Activated CD8-positive, alpha-beta memory T cell treated with anti-CD3 and anti-CD28 coated beads, Interleukin-2, amount 50 U/mL, for 24 hours (primary cell): ENCODE results near the gene MRC2.

ENCODE experiments used
- DNase-seq: peaks from one replicate; pipeline ENCODE4 v3.0.0-alpha.2; 2020; ENCODE audit errors: extremely low read depth

The MRC2 gene

DNA sequence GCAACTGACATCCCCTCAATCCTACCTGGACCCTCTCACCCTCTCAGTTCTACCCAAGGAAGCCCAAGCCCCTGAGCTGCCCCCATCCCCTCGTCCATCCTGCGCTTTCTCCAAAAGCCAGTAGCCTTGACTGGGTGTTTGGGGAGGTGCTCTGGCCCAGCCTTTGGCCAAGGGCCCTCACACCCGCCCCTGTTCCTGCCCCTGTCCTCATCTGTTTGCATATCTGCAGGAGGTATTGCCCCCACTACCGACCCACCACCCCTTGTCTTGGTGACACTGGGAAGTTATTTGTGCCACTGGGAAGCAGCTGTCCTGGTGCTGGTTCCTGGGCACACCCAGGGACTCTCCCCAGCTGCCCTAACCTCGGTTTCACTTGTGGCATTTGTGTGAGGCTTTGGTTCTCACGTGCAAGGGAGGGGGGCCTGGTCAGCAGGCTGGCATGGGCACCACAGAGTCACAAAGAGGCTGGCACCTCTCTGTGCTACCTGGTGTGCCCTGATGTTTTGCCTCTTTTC is 75.3 kb downstream of the MRC2 start:
- no peak for DNase-seq

DNA sequence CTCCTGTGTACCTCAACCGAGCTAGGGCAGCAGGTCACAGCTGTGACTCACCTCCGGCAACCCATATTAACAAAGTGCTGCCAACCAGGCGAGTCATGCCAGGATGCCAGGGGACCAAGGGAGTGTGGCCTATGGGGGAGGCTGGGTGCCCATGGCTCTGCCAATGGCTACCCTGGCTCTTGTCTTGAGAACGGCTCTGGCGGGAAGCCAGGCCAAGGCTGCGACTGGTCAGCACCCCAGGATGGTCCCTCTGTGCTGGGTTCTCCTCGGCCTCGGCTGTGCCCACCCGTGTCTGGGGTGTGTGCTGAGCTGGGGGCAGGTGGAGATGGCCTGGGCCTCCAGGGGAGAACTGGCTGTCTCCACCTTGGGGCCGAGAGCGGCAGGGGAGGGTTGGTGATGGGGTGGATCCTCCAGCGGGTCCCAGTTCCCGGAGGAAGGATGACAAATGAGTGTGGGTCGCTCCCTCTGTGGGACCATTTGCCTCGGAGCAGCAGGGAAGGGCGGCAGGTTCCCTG is 75.8 kb downstream of the MRC2 start:
- DNase-seq, result no peak

DNA sequence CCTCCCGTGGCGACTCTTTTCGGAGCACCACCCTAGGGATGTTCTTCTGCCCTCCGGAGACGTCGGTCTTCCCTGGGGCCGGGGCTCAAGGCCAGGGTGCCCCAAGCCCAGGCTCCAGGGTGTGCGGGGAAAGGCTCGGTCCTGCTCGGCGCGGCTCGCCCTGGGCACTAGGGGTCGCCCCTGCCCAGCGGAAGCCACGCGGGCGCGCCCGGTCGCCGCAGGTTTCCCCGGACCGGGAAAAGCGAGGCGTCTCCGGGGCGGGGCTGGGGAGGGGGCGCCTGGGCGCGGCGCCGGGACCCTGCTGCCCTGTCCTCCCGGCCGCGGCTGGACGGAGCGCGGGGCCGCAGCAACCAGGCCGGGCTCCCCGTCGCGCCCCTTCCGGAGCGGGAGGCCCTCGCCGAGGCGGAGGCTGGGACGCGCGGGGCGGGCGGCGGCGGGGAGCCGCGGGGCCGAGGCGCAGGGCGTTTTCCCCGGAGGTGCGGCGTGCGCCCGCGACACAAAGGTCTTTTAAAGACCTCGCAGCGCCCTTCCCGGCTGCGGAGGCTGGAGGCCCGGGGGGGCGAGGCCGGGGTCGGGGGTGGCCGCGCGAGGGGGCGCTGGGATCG is 76.4 kb downstream of the MRC2 start:
- no peak for DNase-seq

- DNase-seq, result no peak
Measured at GRCh38 chr17:62704381-62704971, 77.0 kb downstream of the MRC2 start.

GRCh38 chr17:62705156-62705777 is 77.8 kb downstream of the MRC2 start:
- DNase-seq, result no peak

- no peak for DNase-seq
Measured at GRCh38 chr17:62705778-62706597, 78.5 kb downstream of the MRC2 start.

- DNase-seq, result no peak
Measured at GRCh38 chr17:62706598-62707424, 79.3 kb downstream of the MRC2 start.

DNA sequence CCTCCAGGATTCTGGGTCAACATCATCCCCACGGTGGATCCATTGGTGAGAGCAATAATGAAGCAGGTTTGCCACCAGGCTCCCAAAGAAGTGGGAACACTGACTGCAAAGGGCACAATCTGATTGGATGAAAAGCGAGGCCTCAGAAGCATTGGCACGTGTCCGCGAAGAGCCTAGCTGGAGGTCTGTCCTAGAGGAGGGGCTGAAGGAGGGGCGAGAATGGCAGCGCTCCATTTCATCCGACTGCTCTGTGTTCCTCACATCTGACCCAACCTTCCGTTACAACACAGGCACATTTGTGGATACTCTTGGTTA is 79.9 kb downstream of the MRC2 start:
- no peak for DNase-seq

- DNase-seq, result no peak
Measured at GRCh38 chr17:62708587-62708986, 81.1 kb downstream of the MRC2 start.

- DNase-seq, result no peak
Measured at GRCh38 chr17:62712171-62712581, 84.7 kb downstream of the MRC2 start.

GRCh38 chr17:62713086-62713881 is 85.8 kb downstream of the MRC2 start:
- DNase-seq, result no peak

DNA sequence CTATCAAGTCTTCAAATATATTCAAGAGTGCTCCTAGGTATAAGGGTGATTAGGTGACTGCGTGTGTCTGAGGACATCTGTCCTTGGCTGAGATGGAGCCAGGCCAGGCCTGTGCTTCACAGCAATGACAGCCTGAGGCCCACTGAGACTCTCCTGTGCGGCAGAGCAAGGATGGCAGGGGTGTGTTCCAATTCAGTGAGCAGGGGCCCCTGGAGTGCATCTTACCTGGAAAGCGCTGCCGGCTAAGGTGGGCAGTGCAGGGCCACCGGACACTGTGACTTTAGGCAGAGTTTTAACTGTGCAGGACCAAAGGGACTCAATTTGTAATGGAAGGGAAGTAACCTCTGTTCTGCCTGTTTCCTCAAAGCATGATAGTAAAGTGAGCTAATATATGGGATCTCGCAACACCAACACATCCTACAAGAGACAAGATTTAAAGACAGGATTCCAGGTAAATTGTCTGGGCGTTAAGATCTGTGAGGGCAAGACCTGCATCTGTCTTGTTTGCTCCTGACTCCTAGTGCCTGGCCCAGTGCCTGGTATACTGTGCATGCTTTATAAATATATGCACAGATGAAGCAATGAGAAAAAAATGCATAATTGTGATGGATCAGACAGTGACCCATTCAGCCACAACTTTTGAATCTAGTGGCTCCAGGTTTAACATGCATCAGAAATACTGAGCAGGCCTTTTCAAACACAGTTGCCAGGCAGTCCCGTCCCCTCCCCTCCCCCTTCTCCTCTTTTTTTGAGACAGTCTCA is 86.7 kb downstream of the MRC2 start:
- DNase-seq, result no peak

GRCh38 chr17:62715882-62716390 is 88.5 kb downstream of the MRC2 start:
- DNase-seq, result no peak

GRCh38 chr17:62716834-62717588 is 89.5 kb downstream of the MRC2 start:
- no peak for DNase-seq

GRCh38 chr17:62717589-62717855 is 90.1 kb downstream of the MRC2 start:
- DNase-seq, result no peak

GRCh38 chr17:62717889-62718288 is 90.4 kb downstream of the MRC2 start:
- no peak for DNase-seq

DNA sequence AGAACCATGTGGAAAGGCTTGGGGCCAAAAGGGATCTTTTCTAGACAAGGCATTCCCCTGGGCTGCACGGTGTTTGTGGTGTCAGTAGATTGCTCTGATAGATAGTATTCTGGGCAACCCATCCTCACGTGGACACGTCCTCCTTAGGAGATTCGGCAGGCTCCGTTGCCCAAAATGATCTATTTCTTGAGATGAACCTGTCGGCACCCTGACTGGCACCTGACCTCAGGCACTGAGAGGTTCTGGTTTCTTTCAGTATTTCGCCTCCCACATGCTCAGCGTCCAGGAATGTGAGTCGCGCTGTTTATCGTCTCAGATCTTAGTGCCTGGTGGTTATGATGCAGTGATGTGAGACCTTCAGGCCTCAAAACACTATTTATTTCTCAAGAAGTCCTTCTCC is 91.0 kb downstream of the MRC2 start:
- no peak for DNase-seq

DNA sequence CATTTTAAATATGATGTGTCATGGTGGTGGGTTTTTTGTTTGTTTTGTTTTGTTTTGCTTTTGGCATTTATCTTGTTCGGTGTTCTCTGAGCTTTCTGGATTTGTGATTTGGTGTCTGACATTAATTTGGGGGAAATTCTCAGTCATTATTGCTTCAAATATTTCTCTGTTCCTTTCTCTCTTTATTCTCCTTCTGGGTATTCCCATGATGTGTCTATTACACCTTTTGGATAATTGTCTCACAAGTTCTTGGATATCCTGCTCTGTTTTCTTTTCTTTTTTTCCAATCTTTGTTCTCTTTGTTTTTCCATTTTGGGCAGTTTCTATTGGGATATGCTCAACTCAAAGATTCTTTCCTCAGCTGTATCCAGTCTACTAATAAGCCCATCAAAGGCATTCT is 92.1 kb downstream of the MRC2 start:
- DNase-seq, result no peak

DNA sequence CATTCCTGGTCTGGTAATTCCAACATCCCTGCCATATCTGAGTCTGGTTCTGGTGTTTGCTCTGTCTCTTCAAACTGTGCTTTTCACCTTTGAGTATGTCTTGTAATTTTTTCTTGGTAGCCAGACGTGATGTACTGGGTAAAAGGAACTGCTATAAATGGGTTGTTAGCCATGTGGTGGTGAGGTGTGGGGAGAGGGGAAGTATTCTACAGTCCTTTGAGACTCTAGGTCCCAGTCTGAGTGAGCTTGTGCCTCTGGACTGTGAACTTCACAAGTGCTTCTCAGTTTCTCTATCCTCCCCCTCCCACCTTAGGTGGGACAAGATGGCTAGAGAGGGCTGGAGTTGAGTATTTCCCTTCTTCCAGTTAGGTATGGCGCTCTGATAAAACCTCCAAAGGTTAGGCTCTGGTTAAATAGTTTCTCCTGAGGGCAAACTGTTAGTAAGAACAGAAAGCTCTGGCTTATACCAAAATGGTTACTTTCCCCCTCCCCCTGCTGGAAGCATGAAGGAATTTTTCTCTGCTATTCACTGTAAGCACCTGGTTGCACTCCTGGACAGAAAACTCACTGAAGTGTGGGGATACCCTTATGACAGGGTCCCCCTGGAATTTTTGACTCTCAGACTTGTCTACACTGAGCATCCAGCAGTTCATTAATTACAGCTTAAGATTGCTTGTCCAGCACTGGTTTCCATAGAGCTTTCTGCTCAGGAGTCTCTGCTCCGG is 92.8 kb downstream of the MRC2 start:
- no peak for DNase-seq
